ENCODE results near the gene TSPAN18.

- TF ChIP-seq CTCF (IDR thresholded peaks at IDR 0.05; ENCODE audit: low read length) (no peak), EZH2 (optimal IDR thresholded peaks at IDR 0.05; ENCODE audit: low read depth, low read length) (no peak), EZH2phosphoT487 (IDR thresholded peaks at IDR 0.05; ENCODE audit: low read length) (no peak)
Observed at GRCh38 chr11:44940835-44941234, 214.1 kb downstream of the TSPAN18 start.
